Measurements from ENCODE around the gene SLC24A3. TPM values are rescaled to one million over a fixed set of nuclear protein-coding genes. Genes with fewer than 3 reads are reported as not detected.

Gene SLC24A3
- total and polyA plus RNA-seq, 5 donors = 0.57 to 1.1 (median 0.76) TPM

GRCh38 chr20:19397226-19397625, 184.8 kb downstream of the SLC24A3 start:
- ATAC-seq = no peak
- Histone ChIP-seq H3K27me3 (ENCODE audit: control insufficient read depth, insufficient read depth) (no peaks in the 10 kb centered on the region), H3K4me3 (ENCODE audit: low read length) (no peak overlapping the region), H3K4me1 (ENCODE audit: control insufficient read depth, insufficient read depth, low read length) (no peaks in the 10 kb centered on the region), H3K9me3 (ENCODE audit: control insufficient read depth, low read length) (no peaks in the 10 kb centered on the region), H3K27ac (ENCODE audit: low read length) (no peak overlapping the region)
- intact Hi-C loops (cut with DNase I) = no loop called here
- DNase-seq = no peak
- WGBS = 83% methylated on average over 3 of the region's 3 CpGs

GRCh38 chr20:19397666-19398065, 185.2 kb downstream of the SLC24A3 start:
- H3K27me3 ChIP-seq (ENCODE audit: control insufficient read depth, insufficient read depth) = no peaks in the 10 kb centered on the region
- H3K4me1 ChIP-seq (ENCODE audit: control insufficient read depth, insufficient read depth, low read length) = no peaks in the 10 kb centered on the region
- WGBS = 63% methylated on average over 1 of the region's 1 CpG
- H3K4me3 ChIP-seq (ENCODE audit: low read length) = no peak overlapping the region
- DNase-seq = no peak
- intact Hi-C loops (cut with DNase I) = no loop called here
- no peaks in the 10 kb centered on the region for H3K9me3 ChIP-seq (ENCODE audit: control insufficient read depth, low read length)
- no peak for ATAC-seq
- H3K27ac ChIP-seq (ENCODE audit: low read length) = no peak overlapping the region

GRCh38 chr20:19401096-19401495, 188.7 kb downstream of the SLC24A3 start:
- Histone ChIP-seq H3K27ac (ENCODE audit: low read length) (no peak overlapping the region), H3K4me3 (ENCODE audit: low read length) (no peak overlapping the region), H3K4me1 (ENCODE audit: control insufficient read depth, insufficient read depth, low read length) (no peaks in the 10 kb centered on the region), H3K27me3 (ENCODE audit: control insufficient read depth, insufficient read depth) (no peaks in the 10 kb centered on the region), H3K9me3 (ENCODE audit: control insufficient read depth, low read length) (no peaks in the 10 kb centered on the region)
- intact Hi-C loops (cut with DNase I) = loop anchor here in 1 of 4 donors (10.0 kb wide), 1 partner anchor 186 kb away; the partner anchor contains the start of gene SLC24A3
- ATAC-seq (no peak), DNase-seq (no peak)
- 70% methylated on average over 4 of the region's 4 CpGs for WGBS

- no peaks in the 10 kb centered on the region for H3K4me1 ChIP-seq (ENCODE audit: control insufficient read depth, insufficient read depth, low read length)
- H3K27me3 ChIP-seq (ENCODE audit: control insufficient read depth, insufficient read depth) = no peaks in the 10 kb centered on the region
- no peak for ATAC-seq
- no peak for DNase-seq
- no peaks in the 10 kb centered on the region for H3K9me3 ChIP-seq (ENCODE audit: control insufficient read depth, low read length)
- H3K27ac ChIP-seq (ENCODE audit: low read length) = no peak overlapping the region
- 81% methylated on average over 4 of the region's 4 CpGs for WGBS
- intact Hi-C loops (cut with DNase I) = loop anchor here in 1 of 4 donors (10.0 kb wide), 1 partner anchor 189 kb away; the partner anchor contains the start of gene SLC24A3
- no peak overlapping the region for H3K4me3 ChIP-seq (ENCODE audit: low read length)
Measured at GRCh38 chr20:19403549-19403948, 191.1 kb downstream of the SLC24A3 start.

- no peak overlapping the region for H3K4me3 ChIP-seq (ENCODE audit: low read length)
- no peaks in the 10 kb centered on the region for H3K27me3 ChIP-seq (ENCODE audit: control insufficient read depth, insufficient read depth)
- no peak overlapping the region for H3K27ac ChIP-seq (ENCODE audit: low read length)
- intact Hi-C loops (cut with DNase I) = loop anchor here in 1 of 4 donors (10.0 kb wide), 1 partner anchor 190 kb away; the partner anchor contains the start of gene SLC24A3
- ATAC-seq = no peak
- DNase-seq = no peak
- no peaks in the 10 kb centered on the region for H3K4me1 ChIP-seq (ENCODE audit: control insufficient read depth, insufficient read depth, low read length)
- 67% methylated on average over 3 of the region's 3 CpGs for WGBS
- no peaks in the 10 kb centered on the region for H3K9me3 ChIP-seq (ENCODE audit: control insufficient read depth, low read length)
Measured at GRCh38 chr20:19404826-19405225, 192.4 kb downstream of the SLC24A3 start.

- WGBS = 82% methylated on average over 3 of the region's 3 CpGs
- ATAC-seq (no peak), DNase-seq (no peak)
- intact Hi-C loops (cut with DNase I) = loop anchor here in 1 of 4 donors (10.0 kb wide), 1 partner anchor 191 kb away; the partner anchor contains the start of gene SLC24A3
- Histone ChIP-seq H3K9me3 (ENCODE audit: control insufficient read depth, low read length) (no peaks in the 10 kb centered on the region), H3K27me3 (ENCODE audit: control insufficient read depth, insufficient read depth) (no peaks in the 10 kb centered on the region), H3K27ac (ENCODE audit: low read length) (no peak overlapping the region), H3K4me1 (ENCODE audit: control insufficient read depth, insufficient read depth, low read length) (no peaks in the 10 kb centered on the region), H3K4me3 (ENCODE audit: low read length) (no peak overlapping the region)
Measured at GRCh38 chr20:19405958-19406357, 193.5 kb downstream of the SLC24A3 start.

- Histone ChIP-seq H3K4me3 (ENCODE audit: low read length) (no peak overlapping the region), H3K27ac (ENCODE audit: low read length) (no peak overlapping the region), H3K4me1 (ENCODE audit: control insufficient read depth, insufficient read depth, low read length) (no peaks in the 10 kb centered on the region), H3K27me3 (ENCODE audit: control insufficient read depth, insufficient read depth) (no peaks in the 10 kb centered on the region), H3K9me3 (ENCODE audit: control insufficient read depth, low read length) (no peaks in the 10 kb centered on the region)
- 73% methylated on average over 2 of the region's 2 CpGs for WGBS
- ATAC-seq (no peak), DNase-seq (no peak)
- intact Hi-C loops (cut with DNase I) = loop anchor here in 1 of 4 donors (10.0 kb wide), 1 partner anchor 192 kb away; the partner anchor contains the start of gene SLC24A3
Measured at GRCh38 chr20:19406381-19406780, 193.9 kb downstream of the SLC24A3 start.

- no peak for ATAC-seq
- WGBS = 69% methylated on average over 8 of the region's 8 CpGs
- intact Hi-C loops (cut with DNase I) = loop anchor here in 1 of 4 donors (10.0 kb wide), 1 partner anchor 192 kb away; the partner anchor contains the start of gene SLC24A3
Measured at GRCh38 chr20:19407196-19407595, 194.8 kb downstream of the SLC24A3 start.

GRCh38 chr20:19407736-19408135, 195.3 kb downstream of the SLC24A3 start:
- ATAC-seq (no peak), DNase-seq (no peak)
- no peaks in the 10 kb centered on the region for H3K27me3 ChIP-seq (ENCODE audit: control insufficient read depth, insufficient read depth)
- WGBS = 61% methylated on average over 4 of the region's 4 CpGs
- H3K4me3 ChIP-seq (ENCODE audit: low read length) = no peak overlapping the region
- intact Hi-C loops (cut with DNase I) = loop anchor here in 1 of 4 donors (10.0 kb wide), 1 partner anchor 193 kb away; the partner anchor contains the start of gene SLC24A3
- H3K4me1 ChIP-seq (ENCODE audit: control insufficient read depth, insufficient read depth, low read length) = no peaks in the 10 kb centered on the region
- H3K27ac ChIP-seq (ENCODE audit: low read length) = no peak overlapping the region
- no peaks in the 10 kb centered on the region for H3K9me3 ChIP-seq (ENCODE audit: control insufficient read depth, low read length)

More at GRCh38 chr20:19407196-19407595, 194.8 kb downstream of the SLC24A3 start:
- Histone ChIP-seq H3K27me3 (ENCODE audit: control insufficient read depth, insufficient read depth) (no peaks in the 10 kb centered on the region), H3K27ac (ENCODE audit: low read length) (no peak overlapping the region), H3K9me3 (ENCODE audit: control insufficient read depth, low read length) (no peaks in the 10 kb centered on the region), H3K4me3 (ENCODE audit: low read length) (no peak overlapping the region), H3K4me1 (ENCODE audit: control insufficient read depth, insufficient read depth, low read length) (no peaks in the 10 kb centered on the region)
- DNase-seq = no peak

- H3K4me1 ChIP-seq (ENCODE audit: control insufficient read depth, insufficient read depth, low read length) = no peaks in the 10 kb centered on the region
- intact Hi-C loops (cut with DNase I) = loop anchor here in 1 of 4 donors (10.0 kb wide), 1 partner anchor 194 kb away; the partner anchor contains the start of gene SLC24A3
- no peaks in the 10 kb centered on the region for H3K27me3 ChIP-seq (ENCODE audit: control insufficient read depth, insufficient read depth)
- WGBS = 80% methylated on average over 4 of the region's 4 CpGs
- H3K9me3 ChIP-seq (ENCODE audit: control insufficient read depth, low read length) = no peaks in the 10 kb centered on the region
- DNase-seq = no peak
- no peak for ATAC-seq
- no peak overlapping the region for H3K4me3 ChIP-seq (ENCODE audit: low read length)
- no peak overlapping the region for H3K27ac ChIP-seq (ENCODE audit: low read length)
Measured at GRCh38 chr20:19408971-19409370, 196.5 kb downstream of the SLC24A3 start.

- DNase-seq (no peak), ATAC-seq (no peak)
- no peaks in the 10 kb centered on the region for H3K9me3 ChIP-seq (ENCODE audit: control insufficient read depth, low read length)
- H3K27ac ChIP-seq (ENCODE audit: low read length) = no peak overlapping the region
- WGBS = 82% methylated on average over 3 of the region's 3 CpGs
- H3K4me1 ChIP-seq (ENCODE audit: control insufficient read depth, insufficient read depth, low read length) = no peaks in the 10 kb centered on the region
- no peaks in the 10 kb centered on the region for H3K27me3 ChIP-seq (ENCODE audit: control insufficient read depth, insufficient read depth)
- no peak overlapping the region for H3K4me3 ChIP-seq (ENCODE audit: low read length)
- intact Hi-C loops (cut with DNase I) = loop anchor here in 1 of 4 donors (10.0 kb wide), 1 partner anchor 153 kb away; no protein-coding TSS in a partner anchor
Measured at GRCh38 chr20:19411811-19412210, 199.4 kb downstream of the SLC24A3 start.

Data from right cardiac atrium (tissue), 5 donors.